H1 (cell line): Measurements from ENCODE around the gene TNRC6A. TPM values are rescaled to one million over a fixed set of nuclear protein-coding genes. Genes with fewer than 3 reads are reported as not detected.

Experiments used
- CTCF ChIA-PET: fragments of 300-600 bp; sonication (Branson Sonifier 250); formaldehyde crosslinking; loops from one replicate; lab custom pipeline; 2021; ENCODE audit not compliant: partially characterized antibody; lab: Charles Lee
- POLR2A ChIA-PET: fragments of 300-600 bp; sonication (Branson Sonifier 250); formaldehyde crosslinking; loops from one replicate; lab custom pipeline; 2021; ENCODE audit warnings: inconsistent platforms; ENCODE audit not compliant: partially characterized antibody; lab: Charles Lee
- DNase-seq, 2 experiments: peaks; one replicate each; pipeline versions ENCODE4 v3.0.0 to v3.0.0-alpha.2; 2010 to 2022; ENCODE audit warnings: low spot score in 2 of 2, low read depth in 1 of 2, mixed read lengths in 1 of 2
- FAIRE-seq: peaks from 2 replicates; lab custom pipeline; 2011; peaks lifted over from hg19 to GRCh38; lab: Jason Lieb, UNC
- H2AFZ ChIP-seq: 2 replicates; pipeline ENCODE4 v1.8.1; 2012; ENCODE audit warnings: low read length, inconsistent platforms
- H2AK5ac ChIP-seq: 2 replicates; pipeline ENCODE4 v1.6.1; 2013; ENCODE audit warnings: low read depth, low read length
- H2BK120ac ChIP-seq: replicated peaks from 2 replicates; pipeline ENCODE3; 2013; ENCODE audit warnings: low read depth, low read length, inconsistent platforms
- H2BK12ac ChIP-seq: 2 replicates; pipeline ENCODE4 v1.6.1; 2013; ENCODE audit warnings: low read depth, low read length
- H2BK15ac ChIP-seq: 2 replicates; pipeline ENCODE4 v1.6.1; 2013; ENCODE audit warnings: low read length
- H2BK20ac ChIP-seq: 2 replicates; pipeline ENCODE4 v1.6.1; 2013; ENCODE audit warnings: low read length
- H2BK5ac ChIP-seq: 2 replicates; pipeline ENCODE4 v1.6.1; 2013; ENCODE audit warnings: low read depth, low read length
- H3K14ac ChIP-seq: 2 replicates; pipeline ENCODE4 v1.6.1; 2013; ENCODE audit warnings: inconsistent platforms; ENCODE audit not compliant: insufficient read length
- H3K18ac ChIP-seq: 2 replicates; pipeline ENCODE4 v1.6.1; 2013; ENCODE audit warnings: low read length; ENCODE audit errors: extremely low read depth
- H3K23ac ChIP-seq: 2 replicates; pipeline ENCODE4 v1.6.1; 2013; ENCODE audit warnings: inconsistent platforms; ENCODE audit not compliant: insufficient read length
- H3K23me2 ChIP-seq: 2 replicates; pipeline ENCODE4 v1.6.1; 2013; ENCODE audit warnings: low read depth, low read length
- H3K27ac ChIP-seq: 2 replicates; pipeline ENCODE4 v1.6.1; 2011; ENCODE audit warnings: low read depth, low read length, inconsistent platforms
- H3K27me3 ChIP-seq, 4 experiments: replicated peaks in 1 of 4; 1 replicate in 1 of 4; 2 replicates in 3 of 4; pipeline versions ENCODE4 v1.6.1 to v1.8.1; 2011 to 2013; ENCODE audit warnings: low read length in 3 of 4, mild to moderate bottlenecking in 3 of 4, inconsistent platforms in 2 of 4, mixed read lengths in 2 of 4, moderate library complexity in 1 of 4; ENCODE audit not compliant: control insufficient read depth in 3 of 4, insufficient read depth in 3 of 4; ENCODE audit errors: extremely low read depth in 1 of 4
- H3K36me3 ChIP-seq, 4 experiments: 2 replicates each; pipeline versions ENCODE4 v1.6.1 to v1.8.1; 2011 to 2013; ENCODE audit warnings: mild to moderate bottlenecking in 4 of 4, low read length in 3 of 4, moderate library complexity in 2 of 4, control low read depth in 1 of 4, inconsistent platforms in 1 of 4; ENCODE audit not compliant: insufficient read depth in 4 of 4, control insufficient read depth in 2 of 4
- H3K4ac ChIP-seq: replicated peaks from 2 replicates; pipeline ENCODE3; 2013; ENCODE audit warnings: low read length, low read depth, mixed read lengths, inconsistent platforms; ENCODE audit not compliant: insufficient read length
- H3K4me1 ChIP-seq, 4 experiments: replicated peaks in 1 of 4; 1 replicate in 1 of 4; 2 replicates in 3 of 4; pipeline versions ENCODE4 v1.6.1 to v1.8.1; 2011 to 2013; ENCODE audit warnings: low read length in 3 of 4, inconsistent platforms in 2 of 4, mixed read lengths in 1 of 4; ENCODE audit not compliant: insufficient read depth in 4 of 4, control insufficient read depth in 3 of 4
- H3K4me2 ChIP-seq, 2 experiments: 2 replicates each; pipeline versions ENCODE4 v1.6.1 to v1.8.1; 2011 to 2013; ENCODE audit warnings: low read depth in 2 of 2, low read length in 2 of 2, control low read depth in 1 of 2, inconsistent platforms in 1 of 2, mild to moderate bottlenecking in 1 of 2; ENCODE audit not compliant: insufficient read depth in 1 of 2
- H3K4me3 ChIP-seq, 4 experiments: fragments of 200-600, 300-600 bp in 1 of 4; sonication (generic), shearing (Covaris generic), sonication (Bioruptor Twin) in 1 of 4; 2 replicates each; pipeline versions ENCODE4 v1.5.1 to v1.8.1; 2011 to 2016; ENCODE audit warnings: low read length in 4 of 4, low read depth in 3 of 4, control low read depth in 2 of 4, inconsistent platforms in 2 of 4, mild to moderate bottlenecking in 2 of 4, mixed read lengths in 1 of 4, moderate library complexity in 1 of 4; ENCODE audit not compliant: insufficient read depth in 2 of 4; ENCODE audit errors: extremely low read depth in 1 of 4
- H3K56ac ChIP-seq: replicated peaks from 2 replicates; pipeline ENCODE3; 2013; ENCODE audit warnings: low read depth, mild to moderate bottlenecking, mixed read lengths, low read length, inconsistent platforms; ENCODE audit not compliant: insufficient read length
- H3K79me1 ChIP-seq: 2 replicates; pipeline ENCODE4 v1.6.1; 2013; ENCODE audit warnings: low read depth, low read length, control low read depth
- H3K79me2 ChIP-seq, 2 experiments: 2 replicates each; pipeline versions ENCODE4 v1.6.1 to v1.8.1; 2012 to 2013; ENCODE audit warnings: low read length in 2 of 2, mild to moderate bottlenecking in 2 of 2, inconsistent platforms in 1 of 2; ENCODE audit not compliant: insufficient read depth in 2 of 2, control insufficient read depth in 1 of 2
- H3K9ac ChIP-seq, 4 experiments: replicated peaks in 1 of 4; 1 replicate in 1 of 4; 2 replicates in 3 of 4; pipeline versions ENCODE4 v1.6.1 to v1.8.1; 2011 to 2013; ENCODE audit warnings: low read depth in 3 of 4, low read length in 3 of 4, control low read depth in 2 of 4, mild to moderate bottlenecking in 2 of 4, moderate library complexity in 2 of 4, inconsistent platforms in 1 of 4; ENCODE audit errors: extremely low read depth in 1 of 4
- H3K9me3 ChIP-seq, 2 experiments: 2 replicates each; pipeline versions ENCODE4 v1.6.1 to v1.8.1; 2012 to 2013; ENCODE audit warnings: mild to moderate bottlenecking in 2 of 2, moderate library complexity in 2 of 2, control low read depth in 1 of 2, inconsistent platforms in 1 of 2, low read depth in 1 of 2, low read length in 1 of 2, mixed read lengths in 1 of 2; ENCODE audit not compliant: insufficient read depth in 2 of 2
- H4K20me1 ChIP-seq, 2 experiments: replicated peaks in 1 of 2; 2 replicates each; pipeline versions ENCODE3 to v1.8.1; 2011 to 2013; ENCODE audit warnings: inconsistent platforms in 2 of 2, low read length in 2 of 2, mild to moderate bottlenecking in 1 of 2; ENCODE audit not compliant: insufficient read depth in 2 of 2, control insufficient read depth in 1 of 2
- H4K5ac ChIP-seq: 2 replicates; pipeline ENCODE4 v1.6.1; 2013; ENCODE audit warnings: low read length, low read depth, mixed read lengths, inconsistent platforms; ENCODE audit not compliant: insufficient read length
- H4K8ac ChIP-seq: 2 replicates; pipeline ENCODE4 v1.8.0; 2013; ENCODE audit warnings: mild to moderate bottlenecking, moderate library complexity, low read length, inconsistent platforms; ENCODE audit not compliant: insufficient read depth; ENCODE audit errors: extremely low read depth
- H4K91ac ChIP-seq: replicated peaks from 2 replicates; pipeline ENCODE3; 2013; ENCODE audit warnings: low read length, mixed read lengths, inconsistent platforms; ENCODE audit not compliant: insufficient read length
- HDAC6 ChIP-seq: IDR thresholded peaks from one replicate; pipeline ENCODE4 v1.7.1; 2012; ENCODE audit warnings: low read depth, mild to moderate bottlenecking, inconsistent platforms, low read length, moderate library complexity
- KDM5A ChIP-seq: fragments of 200-600 bp; IDR thresholded peaks from 2 replicates; pipeline ENCODE4 v1.7.1; 2012; ENCODE audit warnings: mild to moderate bottlenecking, low read length, inconsistent platforms, mixed read lengths
- MAFK ChIP-seq: IDR thresholded peaks from 2 replicates; pipeline ENCODE4 v1.6.1; 2012; ENCODE audit warnings: low read depth, mild to moderate bottlenecking, improper control_type of control experiment, low read length
- SIN3A ChIP-seq, 2 experiments: IDR thresholded peaks in 1 of 2; conservative IDR thresholded peaks in 1 of 2; 2 replicates each; pipeline ENCODE4 v1.6.1; 2011 to 2012; ENCODE audit warnings: low read length in 2 of 2, improper control_type of control experiment in 1 of 2, low read depth in 1 of 2, mild to moderate bottlenecking in 1 of 2
- TAF7 ChIP-seq: optimal IDR thresholded peaks from 2 replicates; pipeline ENCODE3; 2011; ENCODE audit warnings: low read depth, mild to moderate bottlenecking, inconsistent platforms, low read length, moderate library complexity, borderline replicate concordance
- WGBS, 2 experiments: shearing (Covaris generic) in 1 of 2; methylation state at CpG; one replicate each; pipeline versions ENCODE4 v1.1.6 to v1.1.7; 2013 to 2015; ENCODE audit warnings: low lambda C conversion rate in 2 of 2, mixed read lengths in 2 of 2, inconsistent platforms in 1 of 2, low coverage in 1 of 2, missing lambda C conversion rate in 1 of 2; ENCODE audit not compliant: insufficient replicate concordance in 2 of 2, insufficient coverage in 1 of 2, insufficient read length in 1 of 2; ENCODE audit errors: extremely low coverage in 1 of 2, missing lambda C conversion rate in 1 of 2; 5-methylcytosine and 5-hydroxymethylcytosine counted together
- polyA plus RNA-seq, 7 experiments: library from polyadenylated mRNA; depleted of rRNA in 3 of 7; stranded (reverse) in 5 of 7; unstranded in 2 of 7; fragments of >200 nt in 5 of 7; fragments of 200-250 nt in 2 of 7; gene quantifications; 1 replicate in 5 of 7; 2 replicates in 1 of 7; 4 replicates in 1 of 7; pipeline versions ENCODE4 v1.2.1 to v1.2.3, GENCODE V29; 2011 to 2013; ENCODE audit warnings: missing spikeins in 2 of 7, mixed read lengths in 2 of 7
- total RNA-seq: library from RNA; stranded (reverse); fragmentation: NEBNext Ultra II Directional; extraction: Animal tissue kit (Norgen Biotek cat#: 25700); gene quantifications from 2 replicates; pipeline ENCODE4 v1.2.1, GENCODE V29; 2021

TNRC6A gene
- total and polyA plus RNA-seq, 2 of the 8 experiments (the other 6 are each of a cell fraction or from before 2014, with no cell fraction given): 67.6 to 103 TPM

DNA sequence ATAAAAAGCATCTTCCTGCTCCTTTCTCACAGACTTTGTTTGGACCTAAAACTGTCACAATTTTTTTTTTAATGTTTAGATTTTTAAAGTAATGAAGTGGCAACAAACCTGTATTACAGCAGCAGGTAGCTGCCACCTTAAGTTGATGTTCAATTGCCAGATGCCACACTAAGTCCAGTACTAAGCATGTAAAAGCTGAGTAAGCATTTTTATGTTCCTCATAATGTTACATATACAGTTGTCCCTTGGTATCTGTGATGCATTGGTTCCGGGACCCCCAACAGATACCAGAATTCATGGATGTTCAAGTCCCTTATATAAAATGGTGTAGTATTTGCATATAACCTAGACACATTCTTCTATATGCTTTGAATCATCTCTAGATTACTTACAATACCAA lies 45.1 kb downstream of the TNRC6A start:
- Histone ChIP-seq H4K5ac (no peak overlapping the region), H3K56ac (no peak overlapping the region)

More for the DNA sequence above, 45.1 kb downstream of the TNRC6A start:
- Histone ChIP-seq H3K23me2 (no peaks in the 10 kb centered on the region), H2BK5ac (no peak overlapping the region), H3K23ac (no peak overlapping the region), H3K4me1 (peaks cover 0 to 5% (median 0%) of the 10 kb centered on the region in 4 experiments; a peak in 2 of 7 replicates), H3K36me3 (peaks cover 3 to 58% (median 40%) of the 10 kb centered on the region in 4 experiments), H2AK5ac (no peak overlapping the region), H3K27me3 (no peaks in the 10 kb centered on the region), H3K9me3 (no peaks in the 10 kb centered on the region), H2BK120ac (no peak overlapping the region), H3K18ac (no peak overlapping the region), H2AFZ (no peak overlapping the region), H3K4me3 (no peak overlapping the region), H4K8ac (no peak overlapping the region), H3K79me2 (peaks cover 8 to 99% of the 10 kb centered on the region in 2 experiments), H4K20me1 (peaks cover 25 to 31% of the 10 kb centered on the region in 2 experiments), H3K27ac (no peak overlapping the region), H3K14ac (no peak overlapping the region), H2BK12ac (no peak overlapping the region), H4K91ac (no peak overlapping the region), H3K4me2 (no peak overlapping the region), H2BK15ac (no peak overlapping the region), H3K9ac (no peak overlapping the region; a peak in 1 of 7 replicates), H2BK20ac (no peak overlapping the region), H3K79me1 (no peaks in the 10 kb centered on the region), H3K4ac (no peak overlapping the region)
- ChIA-PET CTCF (no interaction called here), POLR2A (interaction anchor here (1.3 to 2.2 kb wide), 2 partner anchors 8 to 37 kb away, joined by 3 to 4 read pairs; no protein-coding TSS in a partner anchor)
- no peak for FAIRE-seq
- no peak for DNase-seq
- TF ChIP-seq SIN3A (conservative IDR thresholded peaks at IDR 0.05 in 1 of 2, IDR thresholded peaks at IDR 0.05 in 1 of 2; ENCODE audit: low read depth in 1 of 2, low read length in 2 of 2) (no peak), TAF7 (no peak), MAFK (peak; percentile 90), HDAC6 (no peak), KDM5A (no peak)
- 96% methylated on average over 1 of the region's 1 CpG; no CpG with 5 or more reads in 1 of the 2 experiments for WGBS, 2 experiments
